Stimulated activated CD4-positive, alpha-beta T cell treated with anti-CD3 and anti-CD28 coated beads, TNF-alpha, amount 100 ng/mL, for 1 hour (primary cell): Measurements from ENCODE around the gene CNOT4.
"Not testable (repeated sequence)": the region's sequence is repeated elsewhere in the genome, so short reads cannot be mapped to it uniquely, and the experiment has no call there.

Experiments used
- DNase-seq, 3 donors: peaks; one replicate each; pipeline ENCODE4 v3.0.0-alpha.2; 2020; ENCODE audit warnings: low read depth in 3 of 3, low spot score in 1 of 3

CNOT4 gene

DNA sequence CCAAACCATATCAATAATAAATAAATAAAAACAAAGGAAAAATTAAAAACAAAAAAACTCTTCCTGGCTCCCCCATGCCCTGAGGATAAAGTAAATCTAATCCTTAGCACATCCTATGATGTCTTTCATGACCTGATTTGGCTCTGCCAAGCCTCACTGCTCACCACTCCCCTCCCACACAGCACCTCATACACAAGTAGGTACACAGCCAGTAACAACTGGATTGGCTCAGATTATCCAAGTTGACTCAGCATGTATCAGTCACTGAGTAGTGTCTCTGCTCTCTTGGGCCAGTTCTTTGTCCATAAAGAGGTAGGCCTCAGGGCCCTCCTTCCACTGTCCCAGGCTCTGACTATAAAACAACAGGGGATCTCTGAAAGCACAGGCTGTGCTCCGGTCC is 176.7 kb downstream of the CNOT4 start:
- DNase-seq, result no peak

DNA sequence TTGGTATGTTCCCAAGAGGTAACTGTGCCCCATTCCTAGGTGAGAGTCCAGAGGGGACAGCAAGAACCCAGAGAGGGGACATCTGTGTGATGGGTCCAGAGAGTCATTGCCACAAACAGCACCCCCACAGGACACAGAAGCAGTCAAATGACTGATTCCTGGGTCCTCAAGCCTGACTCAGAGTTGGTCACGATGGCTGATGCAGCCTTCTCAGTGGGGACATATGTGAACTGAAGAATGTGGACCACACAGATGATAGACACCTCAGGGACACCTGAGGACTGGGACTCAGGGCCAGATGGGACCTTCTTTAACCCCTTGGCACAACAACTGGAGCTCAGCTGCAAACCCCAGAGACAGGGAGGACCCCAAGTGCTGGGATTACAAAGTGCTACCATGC is 179.8 kb downstream of the CNOT4 start:
- DNase-seq, result no peak

DNA sequence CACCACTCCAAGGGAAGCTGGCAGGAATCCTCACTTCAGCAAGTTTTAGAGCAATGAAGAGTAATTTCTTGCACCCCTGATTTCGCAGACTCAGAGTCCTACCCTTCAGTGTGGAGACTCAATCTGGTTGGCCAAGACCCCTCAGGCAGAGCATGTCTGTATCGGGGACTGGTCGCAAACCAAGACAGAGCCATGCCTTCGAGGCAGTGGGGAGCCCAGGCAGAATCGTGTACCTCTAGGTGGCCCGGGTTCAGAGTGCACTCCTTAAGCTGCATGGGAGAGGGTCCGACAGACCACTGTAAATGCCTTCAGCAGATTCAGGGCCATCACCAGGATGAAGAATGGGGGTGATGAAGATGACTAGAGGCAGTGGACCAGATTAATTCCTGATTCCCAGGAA is 181.4 kb downstream of the CNOT4 start:
- DNase-seq, result no peak

GRCh38 chr7:135328053-135328452 is 181.8 kb downstream of the CNOT4 start:
- no peak for DNase-seq

GRCh38 chr7:135327458-135327857 is 182.4 kb downstream of the CNOT4 start:
- DNase-seq, result no peak

DNA sequence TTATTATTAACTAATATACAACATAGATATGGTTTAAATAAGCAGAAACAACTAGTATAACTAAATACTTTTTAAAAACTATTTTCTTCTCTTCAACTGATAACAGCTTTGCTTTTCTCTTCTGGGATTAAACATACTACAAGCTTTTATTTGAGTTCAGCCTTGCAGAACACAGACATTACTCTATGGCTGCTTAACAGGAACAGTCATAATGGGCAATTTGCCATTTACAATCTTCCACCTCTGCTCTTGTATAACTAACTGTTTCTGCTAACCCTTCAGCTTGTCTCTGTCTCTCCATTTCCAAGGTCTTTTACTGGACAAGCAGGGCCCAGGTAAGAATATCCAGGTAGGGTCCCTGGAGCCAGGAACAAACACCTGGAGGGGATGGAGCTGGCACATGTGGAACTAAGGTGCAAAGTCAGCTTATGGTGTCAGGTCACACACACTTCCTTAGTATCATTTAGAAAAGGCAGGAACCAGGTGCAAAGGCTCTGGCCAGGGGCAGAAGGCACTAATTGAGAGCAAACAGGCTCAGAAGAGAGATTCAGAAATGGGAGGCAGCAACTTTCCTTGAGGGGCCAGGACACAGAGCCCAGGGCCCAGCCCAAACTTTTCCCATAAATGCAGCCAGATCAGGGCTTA is 183.1 kb downstream of the CNOT4 start:
- DNase-seq, result no peak

- DNase-seq, result no peak
These were observed 187.1 kb downstream of the CNOT4 start for GRCh38 chr7:135322571-135323340.

DNA sequence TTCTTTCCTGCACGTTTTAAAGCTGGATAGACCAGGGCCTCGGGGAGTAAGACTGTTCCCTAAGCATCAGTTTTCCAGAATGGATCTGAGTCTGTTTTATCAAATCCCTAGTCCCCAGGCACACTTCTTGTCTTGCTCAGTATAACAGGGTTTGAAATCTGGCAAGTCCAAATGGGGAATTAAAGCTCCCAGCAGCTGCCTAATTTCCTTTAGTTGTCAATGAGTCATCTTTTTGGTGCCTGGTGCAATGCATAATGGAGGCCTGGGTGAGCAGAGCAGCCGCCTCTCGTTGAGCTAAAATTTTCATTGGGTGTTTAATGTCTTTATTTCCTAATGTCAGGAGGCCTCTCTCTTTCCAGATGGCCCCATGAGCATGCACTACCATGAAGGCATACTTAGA is 188.3 kb downstream of the CNOT4 start:
- DNase-seq, result no peak

DNA sequence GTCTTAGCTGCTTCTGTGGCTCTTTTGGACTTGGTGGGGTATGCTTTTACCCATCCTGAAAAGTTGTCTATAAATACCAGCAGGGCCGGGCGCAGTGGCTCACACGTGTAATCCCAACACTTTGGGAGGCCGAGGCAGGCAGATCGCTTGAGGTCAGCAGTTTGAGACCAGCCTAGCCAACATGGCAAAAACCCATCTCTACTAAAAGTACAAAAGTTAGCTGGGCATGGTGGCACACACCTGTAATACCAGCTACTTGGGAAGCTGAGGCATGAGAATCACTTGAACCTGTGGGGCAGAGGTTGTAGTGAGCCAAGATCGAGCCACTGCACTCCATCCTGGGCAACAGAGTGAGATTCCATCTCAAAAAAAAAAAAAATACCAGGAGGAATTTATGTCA is 188.9 kb downstream of the CNOT4 start:
- DNase-seq, result not testable (repeated sequence)

DNA sequence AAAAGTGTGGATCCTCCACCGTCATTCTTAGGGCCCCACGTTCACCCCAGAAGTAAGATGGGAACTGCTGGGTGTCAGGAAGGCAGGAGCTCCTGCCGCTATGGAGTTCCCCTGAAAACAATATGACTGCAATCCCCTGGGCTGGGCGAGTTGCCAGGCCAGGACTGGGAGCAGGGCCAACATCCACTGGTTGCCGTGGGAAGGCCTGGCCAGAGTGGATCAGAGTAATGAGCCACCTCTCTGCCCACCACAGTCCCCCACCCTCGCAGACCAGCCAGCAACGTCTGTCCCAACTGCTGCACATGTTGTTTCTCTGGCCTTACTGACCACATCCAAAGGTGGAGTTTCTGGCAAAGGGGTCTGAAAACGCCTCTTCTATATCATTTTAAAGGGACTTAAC is 189.6 kb downstream of the CNOT4 start:
- DNase-seq, result no peak

DNA sequence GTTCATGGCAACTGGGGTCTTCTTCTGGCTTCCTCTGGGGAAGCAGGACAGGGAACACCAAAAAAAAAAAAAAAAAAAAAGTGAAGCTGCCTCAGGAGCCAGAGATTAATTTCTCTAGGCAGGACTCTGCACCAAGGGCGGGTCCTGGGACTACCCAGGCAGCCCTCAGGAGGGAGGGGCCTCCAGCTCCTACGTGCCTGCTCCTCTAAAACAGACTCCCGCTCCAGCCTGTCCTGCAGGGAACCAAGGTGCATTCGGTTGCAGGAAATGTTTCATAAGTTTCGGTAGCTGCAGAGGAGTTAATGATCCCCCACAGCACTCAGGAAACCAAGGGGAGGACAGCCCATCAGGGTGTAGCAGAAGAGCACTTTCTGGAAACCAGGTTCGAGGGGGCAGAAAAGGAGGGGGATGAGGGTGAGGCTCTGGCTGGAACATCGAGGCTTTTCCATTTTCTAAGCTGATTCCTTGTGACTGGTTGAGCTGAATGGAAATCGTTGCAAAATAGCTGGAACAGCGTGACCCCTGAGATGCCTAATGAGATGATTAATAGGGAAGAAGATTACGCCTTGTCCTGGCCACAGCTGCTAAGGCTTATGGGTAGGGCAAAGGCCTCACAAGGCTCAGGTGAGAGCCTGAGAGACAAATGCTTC is 192.1 kb downstream of the CNOT4 start:
- no peak for DNase-seq

GRCh38 chr7:135316648-135317313 is 193.1 kb downstream of the CNOT4 start:
- DNase-seq, result no peak

- DNase-seq, result no peak
These were observed 195.9 kb downstream of the CNOT4 start for GRCh38 chr7:135313971-135314370.
